GM21423 (cell line): ENCODE data around the gene NPY.

Experiments used
- ATAC-seq: cut with Tn5 transposase; IDR thresholded peaks from one replicate; pipeline ENCODE4 v1.9.1; 2021; ENCODE audit warnings: mild to moderate bottlenecking, moderate library complexity; ENCODE audit not compliant: unreplicated experiment

NPY gene

DNA sequence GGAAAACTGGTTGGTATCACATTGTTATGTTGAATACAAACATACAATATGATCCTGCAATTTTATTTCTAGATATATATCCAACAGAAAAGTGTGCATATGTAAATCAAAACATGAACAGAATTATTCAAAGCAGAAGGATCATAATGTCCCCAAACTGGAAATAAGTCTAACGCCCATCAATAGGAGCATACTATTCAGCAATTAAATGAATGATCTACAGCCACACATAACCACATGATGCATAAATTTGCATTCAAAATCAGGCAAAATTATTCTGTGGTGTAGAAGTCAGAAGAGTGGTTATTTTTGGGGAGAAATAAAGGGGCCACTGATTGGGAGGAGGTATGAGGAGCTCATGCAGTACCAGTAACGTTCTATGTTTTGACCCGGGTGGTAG lies 28.6 kb downstream of the NPY start:
- no peak for ATAC-seq

DNA sequence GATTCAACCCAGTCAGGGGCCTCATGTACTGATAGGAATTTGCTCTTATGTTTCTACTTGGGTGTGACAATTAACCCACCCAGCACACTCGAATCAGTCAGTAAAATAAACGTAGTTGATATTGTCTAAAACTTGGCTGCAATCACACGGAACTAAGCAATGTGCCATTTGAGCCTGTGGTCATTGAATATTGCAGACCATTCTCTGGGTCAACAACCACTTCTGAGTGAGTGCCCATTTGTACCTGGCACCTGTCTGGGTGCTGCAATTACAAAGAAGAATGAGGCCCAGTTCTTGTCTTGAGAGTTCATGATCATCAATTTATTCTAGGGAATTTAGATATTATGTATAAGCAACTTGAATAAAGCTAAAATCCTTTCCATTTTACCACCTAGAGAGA lies 29.8 kb downstream of the NPY start:
- no peak for ATAC-seq

- no peak for ATAC-seq
Observed at GRCh38 chr7:24316340-24316739, 32.4 kb downstream of the NPY start.

GRCh38 chr7:24318326-24318725 lies 34.3 kb downstream of the NPY start:
- no peak for ATAC-seq

DNA sequence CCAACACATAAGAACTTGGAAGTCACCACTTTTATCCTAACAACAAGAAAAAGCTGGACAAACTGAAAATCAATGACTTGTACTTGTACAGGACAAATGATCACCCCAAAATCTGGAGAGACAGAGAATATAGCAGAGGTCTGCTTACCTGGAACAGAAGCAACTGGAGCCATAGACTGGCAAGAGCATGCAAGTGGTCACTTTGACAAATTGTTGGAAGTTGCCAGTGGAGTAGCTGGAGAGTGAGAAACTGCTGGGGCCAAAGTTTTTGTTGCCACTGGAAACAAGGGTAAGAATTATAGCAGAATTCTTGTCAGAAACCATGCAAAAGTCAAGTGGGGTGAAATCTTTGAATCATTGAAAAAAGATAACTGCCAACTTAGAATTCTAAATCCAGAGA lies 35.2 kb downstream of the NPY start:
- ATAC-seq: no peak

- no peak for ATAC-seq
Observed at GRCh38 chr7:24323961-24324480, 40.0 kb downstream of the NPY start.

DNA sequence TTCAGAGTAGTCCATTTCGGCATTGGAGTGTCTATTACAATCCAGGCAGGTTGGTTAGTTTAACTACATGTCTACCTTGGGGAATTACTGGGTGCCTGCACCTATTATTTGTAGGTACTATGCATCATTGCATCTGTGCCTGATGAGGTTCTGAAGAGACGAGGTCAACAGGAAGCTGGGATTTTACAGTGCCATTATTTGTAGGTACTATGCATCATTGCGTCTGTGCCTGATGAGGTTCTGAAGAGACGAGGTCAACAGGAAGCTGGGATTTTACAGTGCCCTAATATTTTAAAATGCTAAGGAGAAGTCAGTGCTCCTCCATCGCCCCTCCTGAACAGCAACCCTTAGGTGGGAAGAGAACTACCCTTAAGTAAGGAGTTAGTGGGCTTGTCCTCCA lies 41.7 kb downstream of the NPY start:
- ATAC-seq: peak; percentile 77

DNA sequence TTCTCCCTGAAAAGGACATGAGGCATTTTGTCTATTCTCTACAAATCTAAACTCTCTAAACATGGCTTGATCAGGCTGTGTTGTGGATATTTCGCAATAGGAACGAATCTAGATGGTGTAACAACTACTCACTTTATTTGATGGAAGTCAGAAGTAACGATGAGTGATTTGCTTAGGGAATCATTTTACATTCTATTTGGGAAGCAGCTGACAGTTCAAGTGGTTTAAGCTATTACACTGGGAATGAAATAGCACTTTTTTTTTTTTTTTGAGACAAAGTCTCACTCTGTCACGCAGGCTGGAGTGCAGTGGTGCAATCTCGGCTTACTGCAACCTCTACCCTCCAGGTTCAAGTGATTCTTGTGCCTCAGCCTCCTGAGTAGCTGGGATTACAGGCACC lies 44.1 kb downstream of the NPY start:
- ATAC-seq: no peak

DNA sequence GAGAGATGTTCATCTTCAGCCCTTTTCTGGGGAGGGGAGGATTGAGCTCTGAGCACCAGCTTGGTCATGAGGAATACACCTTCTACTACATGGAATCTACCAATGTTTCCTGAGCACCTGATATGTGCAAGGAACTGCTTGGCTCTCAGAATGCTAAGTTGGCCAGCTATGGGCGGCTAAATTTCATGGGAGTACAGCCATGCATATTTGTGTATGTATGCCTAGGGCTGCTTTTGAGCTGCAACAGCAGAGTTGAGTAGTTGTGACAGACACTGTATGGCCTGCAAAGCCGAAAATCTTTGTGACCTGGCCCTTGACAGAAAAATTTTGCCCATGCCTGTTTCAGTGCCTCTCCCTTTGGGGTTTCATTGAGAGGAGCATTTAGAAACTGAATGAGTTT lies 44.9 kb downstream of the NPY start:
- ATAC-seq: no peak

DNA sequence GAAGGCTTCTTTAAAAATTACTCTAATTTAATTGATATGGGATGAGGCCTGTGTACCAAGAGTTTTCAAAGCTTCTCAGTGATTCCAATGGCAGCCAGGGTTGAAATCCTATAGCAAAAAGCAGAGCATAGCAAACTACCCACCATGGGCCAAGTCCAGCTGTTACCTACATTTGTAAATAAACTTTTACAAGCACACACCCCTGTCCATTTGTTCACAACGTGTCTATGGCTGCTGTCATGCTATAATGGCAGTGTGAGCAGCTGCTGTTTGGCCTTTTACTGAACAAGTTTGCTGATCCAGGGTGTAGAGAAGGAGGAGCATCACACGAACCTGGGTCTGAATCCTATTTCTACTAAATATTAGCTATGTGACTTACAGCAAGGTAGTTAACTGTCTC lies 50.0 kb downstream of the NPY start:
- ATAC-seq: no peak

DNA sequence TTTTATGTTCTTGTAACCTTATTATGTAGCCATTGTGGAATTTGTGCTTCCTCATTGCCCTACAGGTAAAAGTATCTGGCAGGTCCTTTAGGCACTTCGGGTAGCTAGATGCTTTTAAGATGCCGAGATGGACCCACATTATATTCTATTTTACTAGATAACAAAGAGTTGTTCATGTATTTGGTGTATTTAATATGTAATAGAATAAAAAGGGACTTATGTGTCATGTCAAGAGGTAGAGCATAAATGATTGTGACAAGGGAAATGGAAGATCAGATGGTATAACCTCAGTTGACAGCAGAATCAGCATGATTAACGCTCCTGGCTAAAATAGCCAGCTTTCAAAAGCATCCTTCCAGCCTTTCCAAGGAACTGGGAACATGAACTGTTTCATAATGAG lies 50.6 kb downstream of the NPY start:
- ATAC-seq: no peak

GRCh38 chr7:24336461-24336860 lies 52.5 kb downstream of the NPY start:
- ATAC-seq: no peak

DNA sequence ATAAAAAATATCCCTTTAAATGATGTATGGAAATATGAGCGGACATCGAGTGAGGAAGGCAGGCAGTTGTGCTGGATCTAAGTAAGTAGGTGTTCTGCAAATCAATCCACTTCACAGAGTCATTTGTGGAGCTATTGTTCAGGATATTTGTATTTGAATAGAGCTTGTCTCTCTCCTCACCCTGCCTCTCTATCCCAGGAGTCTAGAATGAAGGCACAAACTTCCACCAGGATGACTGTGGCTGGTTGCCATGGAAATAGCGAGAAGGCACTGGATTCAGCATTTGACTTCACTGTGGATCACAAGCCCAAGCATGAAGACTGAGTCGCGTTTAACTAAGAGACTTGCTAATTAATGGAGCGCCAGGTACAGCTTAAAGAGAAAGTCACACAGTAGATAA lies 53.2 kb downstream of the NPY start:
- no peak for ATAC-seq

GRCh38 chr7:24339575-24339974 lies 55.6 kb downstream of the NPY start:
- no peak for ATAC-seq

DNA sequence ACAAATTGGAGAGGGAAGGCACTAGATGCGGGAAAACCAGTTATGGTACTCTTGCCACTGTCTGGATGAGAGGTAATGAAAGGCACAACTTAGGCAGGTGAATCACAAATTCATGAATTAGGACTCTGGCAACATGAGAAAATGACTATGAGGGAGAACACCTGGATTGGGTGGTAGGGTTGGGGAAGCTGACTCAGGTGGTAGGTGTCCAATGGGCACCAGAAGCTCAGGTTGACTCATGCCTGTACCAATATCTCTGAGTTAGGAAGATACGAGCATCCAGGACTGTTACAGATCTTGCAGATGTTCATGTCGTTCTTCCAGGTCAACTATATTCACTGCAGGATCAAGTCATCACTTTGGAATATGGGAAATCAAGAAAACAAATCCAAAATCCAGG lies 56.7 kb downstream of the NPY start:
- ATAC-seq: no peak
